Keratinocyte (primary cell): ENCODE data around the gene ATIC.

Source experiments
- CTCF ChIP-seq, 3 experiments: IDR thresholded peaks in 1 of 3; conservative IDR thresholded peaks in 1 of 3; optimal IDR thresholded peaks in 1 of 3; 2 replicates in 2 of 3; 3 replicates in 1 of 3; pipeline versions ENCODE3 to v1.5.1; 2011; ENCODE audit warnings: low read length in 3 of 3, mild to moderate bottlenecking in 3 of 3, moderate library complexity in 2 of 3, control low read depth in 1 of 3, inconsistent platforms in 1 of 3; ENCODE audit not compliant: insufficient read depth in 2 of 3; ENCODE audit errors: extremely low read depth in 1 of 3
- EZH2 ChIP-seq: IDR thresholded peaks from one replicate; pipeline ENCODE4 v1.6.1; 2012; ENCODE audit warnings: inconsistent platforms, mild to moderate bottlenecking, low read length, moderate library complexity

- TF ChIP-seq EZH2 (no peak), CTCF (optimal IDR thresholded peaks at IDR 0.05 in 1 of 3, IDR thresholded peaks at IDR 0.05 in 1 of 3, conservative IDR thresholded peaks at IDR 0.05 in 1 of 3; ENCODE audit: extremely low read depth in 1 of 3, insufficient read depth in 2 of 3, low read length in 3 of 3) (no peak)
Observed at GRCh38 chr2:215386566-215386965, 74.7 kb downstream of the ATIC start.
